ENCODE data around the gene TCF25. TPM values are rescaled to one million over a fixed set of nuclear protein-coding genes. Genes with fewer than 3 reads are reported as not detected.

Gene TCF25
- total RNA-seq, 1 experiment from 2014 or later = 196 TPM

GRCh38 chr16:89864527-89864820, 8.9 kb upstream of the TCF25 start:
- H3K27me3 Mint-ChIP-seq (ENCODE audit: insufficient read depth, unreplicated experiment) = no peaks in the 10 kb centered on the region
- no peak for TF ChIP-seq CTCF (IDR thresholded peaks at IDR 0.05; ENCODE audit: insufficient read depth in 1 of 2, low read depth in 1 of 2, low read length in 1 of 2, severe bottlenecking in 1 of 2, unreplicated experiment in 1 of 2)
- intact Hi-C loops (cut with micrococcal nuclease; ENCODE audit: unreplicated experiment) = no loop called here
- H3K27ac Mint-ChIP-seq (ENCODE audit: unreplicated experiment) = peak overlapping the region; percentile 62
- no peaks in the 10 kb centered on the region for H3K27me3 ChIP-seq (replicated peaks; ENCODE audit: control insufficient read depth, insufficient read depth, low read length)
- no peak overlapping the region for H3K4me3 ChIP-seq (ENCODE audit: low read depth, low read length)
- peaks cover 15% of the 10 kb centered on the region; the same call in 1 of the 2 replicates for H3K9me3 ChIP-seq
- no peak for DNase-seq
- H3K36me3 ChIP-seq (ENCODE audit: control insufficient read depth, insufficient read depth, low read length) = peaks cover 4% of the 10 kb centered on the region
- peaks cover 3% of the 10 kb centered on the region; the same call in 1 of the 2 replicates for H3K4me1 ChIP-seq
- peaks cover 17% of the 10 kb centered on the region for H3K36me3 Mint-ChIP-seq (ENCODE audit: insufficient read depth, unreplicated experiment)
- no peaks in the 10 kb centered on the region for H3K9me3 Mint-ChIP-seq (ENCODE audit: unreplicated experiment)
- BruUV-seq (replicated peaks) = no TSS peak
- H3K4me3 Mint-ChIP-seq (ENCODE audit: unreplicated experiment) = no peak overlapping the region
- ChIA-PET CTCF (no interaction called here), POLR2A (interaction anchor here (0.6 kb wide), 1 partner anchor 9 kb away, joined by 3 read pairs; the partner anchor contains the start of gene TCF25)
- peaks cover 21% of the 10 kb centered on the region for H3K4me1 Mint-ChIP-seq (ENCODE audit: low read depth, unreplicated experiment)

DNA sequence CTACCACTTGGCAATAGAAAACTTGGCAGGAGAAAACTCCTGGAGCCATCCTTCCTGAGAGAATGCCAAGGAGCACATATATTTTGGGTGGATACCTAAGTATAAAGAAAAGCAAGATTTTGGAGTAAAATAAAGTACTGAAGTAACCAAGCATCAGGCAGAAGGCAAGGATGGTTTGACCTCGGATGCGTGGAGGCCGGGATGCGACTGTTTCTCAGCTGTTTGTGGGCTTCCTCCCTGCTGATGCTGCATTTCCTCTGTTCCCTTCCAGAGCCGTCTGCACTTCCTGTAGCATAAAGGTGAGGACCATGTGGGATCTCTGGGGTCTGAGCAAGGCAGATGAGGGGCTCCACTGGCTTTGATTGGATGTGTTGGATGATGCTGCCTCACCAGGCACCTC, 5.5 kb upstream of the TCF25 start:
- Histone ChIP-seq H3K36me3 (ENCODE audit: control insufficient read depth, insufficient read depth, low read length) (peaks cover 3% of the 10 kb centered on the region), H3K9me3 (peaks cover 15% of the 10 kb centered on the region; the same call in 1 of the 2 replicates), H3K4me1 (peaks cover 8% of the 10 kb centered on the region), H3K27me3 (replicated peaks; ENCODE audit: control insufficient read depth, insufficient read depth, low read length) (no peaks in the 10 kb centered on the region), H3K4me3 (ENCODE audit: low read depth, low read length) (no peak overlapping the region)
- Mint-ChIP-seq H3K36me3 (ENCODE audit: insufficient read depth, unreplicated experiment) (peaks cover 25% of the 10 kb centered on the region), H3K4me1 (ENCODE audit: low read depth, unreplicated experiment) (peaks cover 21% of the 10 kb centered on the region), H3K27ac (ENCODE audit: unreplicated experiment) (no peak overlapping the region), H3K9me3 (ENCODE audit: unreplicated experiment) (no peaks in the 10 kb centered on the region), H3K27me3 (ENCODE audit: insufficient read depth, unreplicated experiment) (no peaks in the 10 kb centered on the region), H3K4me3 (ENCODE audit: unreplicated experiment) (no peak overlapping the region)
- BruUV-seq (replicated peaks) = no TSS peak
- intact Hi-C loops (cut with micrococcal nuclease; ENCODE audit: unreplicated experiment) = no loop called here
- ChIA-PET POLR2A (no interaction called here), CTCF (no interaction called here)
- DNase-seq = no peak
- TF ChIP-seq CTCF (IDR thresholded peaks at IDR 0.05; ENCODE audit: insufficient read depth in 1 of 2, low read depth in 1 of 2, low read length in 1 of 2, severe bottlenecking in 1 of 2, unreplicated experiment in 1 of 2) = no peak

- peaks cover 18% of the 10 kb centered on the region; the same call in 1 of the 2 replicates for H3K9me3 ChIP-seq
- H3K4me3 ChIP-seq (ENCODE audit: low read depth, low read length) = no peak overlapping the region
- H3K9me3 Mint-ChIP-seq (ENCODE audit: unreplicated experiment) = no peaks in the 10 kb centered on the region
- no peaks in the 10 kb centered on the region for H3K27me3 Mint-ChIP-seq (ENCODE audit: insufficient read depth, unreplicated experiment)
- intact Hi-C loops (cut with micrococcal nuclease; ENCODE audit: unreplicated experiment) = no loop called here
- DNase-seq = peak in 1 of 2 experiments; percentile 37
- no peak for TF ChIP-seq CTCF (IDR thresholded peaks at IDR 0.05; ENCODE audit: insufficient read depth in 1 of 2, low read depth in 1 of 2, low read length in 1 of 2, severe bottlenecking in 1 of 2, unreplicated experiment in 1 of 2)
- peaks cover 11% of the 10 kb centered on the region for H3K4me1 ChIP-seq
- H3K27me3 ChIP-seq (replicated peaks; ENCODE audit: control insufficient read depth, insufficient read depth, low read length) = no peaks in the 10 kb centered on the region
- CTCF ChIA-PET = interaction anchor here (0.5 kb wide), 1 partner anchor 72 kb away, joined by 5 read pairs; no protein-coding TSS in a partner anchor
- no TSS peak for BruUV-seq (replicated peaks)
- peaks cover 1% of the 10 kb centered on the region for H3K4me1 Mint-ChIP-seq (ENCODE audit: low read depth, unreplicated experiment)
- peaks cover 36% of the 10 kb centered on the region for H3K36me3 Mint-ChIP-seq (ENCODE audit: insufficient read depth, unreplicated experiment)
- POLR2A ChIA-PET = no interaction called here
- H3K4me3 Mint-ChIP-seq (ENCODE audit: unreplicated experiment) = peak overlapping the region; percentile 3
- no peak overlapping the region for H3K27ac Mint-ChIP-seq (ENCODE audit: unreplicated experiment)
- peaks cover 5% of the 10 kb centered on the region for H3K36me3 ChIP-seq (ENCODE audit: control insufficient read depth, insufficient read depth, low read length)
Observed at GRCh38 chr16:89869911-89870310, 3.5 kb upstream of the TCF25 start.

Data from Caco-2 (cell line).